Thyroid gland (tissue), 4 donors: ENCODE results near the gene RNF126. TPM values are rescaled to one million over a fixed set of nuclear protein-coding genes. Genes with fewer than 3 reads are reported as not detected.

ENCODE experiments used
- DNase-seq, 2 donors: peaks; one replicate each; pipeline ENCODE4 v3.0.0-alpha.2; 2019
- H3K27ac ChIP-seq, 3 donors: fragments of 200-600 bp; sonication (generic); 1 replicate in 2 of 3; 2 replicates in 1 of 3; pipeline ENCODE4 v1.5.1; 2016 to 2019; ENCODE audit warnings: mild to moderate bottlenecking in 1 of 3, moderate library complexity in 1 of 3
- H3K27me3 ChIP-seq: fragments of 200-600 bp; sonication (generic); one replicate; pipeline ENCODE4 v1.5.1; 2019
- H3K36me3 ChIP-seq, 2 donors: fragments of 200-600 bp; sonication (generic); one replicate each; pipeline ENCODE4 v1.5.1; 2016 to 2019
- H3K4me1 ChIP-seq, 2 donors: fragments of 200-600 bp; sonication (generic); one replicate each; pipeline ENCODE4 v1.5.1; 2017 to 2019
- H3K4me3 ChIP-seq, 3 donors: fragments of 200-600 bp; sonication (generic); replicated peaks in 1 of 3; 1 replicate in 2 of 3; 2 replicates in 1 of 3; pipeline ENCODE4 v1.5.1; 2016; ENCODE audit warnings: mild to moderate bottlenecking in 1 of 3
- H3K9me3 ChIP-seq: fragments of 200-600 bp; sonication (generic); one replicate; pipeline ENCODE4 v1.5.1; 2017
- POLR2A ChIP-seq, 2 donors: fragments of 450-650 bp; IDR thresholded peaks; one replicate each; pipeline ENCODE4 v1.6.1; 2017; ENCODE audit warnings: antibody characterized with exemption in 2 of 2, mild to moderate bottlenecking in 2 of 2, moderate library complexity in 1 of 2
- WGBS, 2 donors: methylation state at CpG; one replicate each; pipeline ENCODE4 v1.1.5; 2017; 5-methylcytosine and 5-hydroxymethylcytosine counted together
- intact Hi-C: fragments of 100-400 bp; cut with DNase I; formaldehyde crosslinking; loops from one replicate; pipeline ENCODE4 v1.15.1; 2023
- total RNA-seq, 4 donors: library from RNA; depleted of rRNA; stranded (reverse); fragments of >200 nt; gene quantifications; one replicate each; pipeline ENCODE4 v1.2.3, GENCODE V29; 2016
- TF ChIP-seq, protein P1 (sequence below), 6 experiments: fragments of 200-600 bp in 3 of 6; fragments of 450-650 bp in 3 of 6; sonication (generic) in 3 of 6; IDR thresholded peaks; one replicate each; pipeline ENCODE4 v1.5.1; 2016 to 2019; ENCODE audit warnings: antibody characterized with exemption in 6 of 6, mild to moderate bottlenecking in 2 of 6, inconsistent platforms in 1 of 6, moderate library complexity in 1 of 6

The RNF126 gene
- total RNA-seq, 4 donors from 2014 or later, result 41.4 to 55.5 (median 53.5) TPM

DNA sequence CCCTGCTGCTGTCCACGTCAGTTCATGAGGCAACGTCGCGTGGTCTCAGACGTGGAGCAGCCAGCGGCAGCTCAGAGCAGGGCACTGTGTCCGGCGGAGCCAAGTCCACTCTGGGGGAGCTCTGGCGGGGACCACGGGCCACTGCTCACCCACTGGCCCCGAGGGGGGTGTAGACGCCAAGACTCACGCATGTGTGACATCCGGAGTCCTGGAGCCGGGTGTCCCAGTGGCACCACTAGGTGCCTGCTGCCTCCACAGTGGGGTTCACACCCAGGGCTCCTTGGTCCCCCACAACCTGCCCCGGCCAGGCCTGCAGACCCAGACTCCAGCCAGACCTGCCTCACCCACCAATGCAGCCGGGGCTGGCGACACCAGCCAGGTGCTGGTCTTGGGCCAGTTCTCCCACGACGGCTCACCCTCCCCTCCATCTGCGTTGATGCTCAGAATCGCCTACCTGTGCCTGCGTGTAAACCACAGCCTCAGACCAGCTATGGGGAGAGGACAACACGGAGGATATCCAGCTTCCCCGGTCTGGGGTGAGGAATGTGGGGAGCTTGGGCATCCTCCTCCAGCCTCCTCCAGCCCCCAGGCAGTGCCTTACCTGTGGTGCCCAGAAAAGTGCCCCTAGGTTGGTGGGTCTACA, 19.8 kb upstream of the RNF126 start:
- no peak for DNase-seq
- 79 to 87% methylated on average over 13 of the region's 25 CpGs for WGBS, 2 donors

DNA sequence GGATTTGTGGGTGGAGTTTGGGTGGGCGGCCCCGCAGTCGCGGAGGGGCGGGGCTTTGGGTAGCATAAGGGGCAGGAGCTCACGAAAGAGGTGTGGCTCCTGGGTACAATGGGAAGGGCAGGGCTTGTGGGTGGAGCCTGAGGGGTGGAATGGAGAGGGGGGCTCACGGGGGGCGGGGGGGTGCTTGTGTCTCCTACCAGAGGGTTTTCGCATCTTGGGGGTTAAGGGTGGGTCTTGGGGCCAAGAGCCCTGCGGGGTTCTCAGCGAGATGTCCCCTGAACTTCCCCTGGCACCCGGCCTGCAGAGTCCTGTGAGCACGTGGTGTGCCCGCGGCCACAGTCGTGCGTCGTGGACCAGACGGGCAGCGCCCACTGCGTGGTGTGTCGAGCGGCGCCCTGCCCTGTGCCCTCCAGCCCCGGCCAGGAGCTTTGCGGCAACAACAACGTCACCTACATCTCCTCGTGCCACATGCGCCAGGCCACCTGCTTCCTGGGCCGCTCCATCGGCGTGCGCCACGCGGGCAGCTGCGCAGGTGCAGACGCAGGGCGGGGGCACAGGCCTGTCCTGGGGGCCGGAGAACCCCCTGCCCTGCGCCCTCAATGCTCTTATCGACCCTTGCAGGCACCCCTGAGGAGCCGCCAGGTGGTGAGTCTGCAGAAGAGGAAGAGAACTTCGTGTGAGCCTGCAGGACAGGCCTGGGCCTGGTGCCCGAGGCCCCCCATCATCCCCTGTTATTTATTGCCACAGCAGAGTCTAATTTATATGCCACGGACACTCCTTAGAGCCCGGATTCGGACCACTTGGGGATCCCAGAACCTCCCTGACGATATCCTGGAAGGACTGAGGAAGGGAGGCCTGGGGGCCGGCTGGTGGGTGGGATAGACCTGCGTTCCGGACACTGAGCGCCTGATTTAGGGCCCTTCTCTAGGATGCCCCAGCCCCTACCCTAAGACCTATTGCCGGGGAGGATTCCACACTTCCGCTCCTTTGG, 18.3 kb upstream of the RNF126 start:
- intact Hi-C loops, result no loop called here
- H3K4me3 ChIP-seq, result peak overlapping the region in 1 of 3 donors; percentile 87
- H3K27me3 ChIP-seq, result no peaks in the 10 kb centered on the region
- peaks cover 17 to 32% of the 10 kb centered on the region in 2 donors for H3K4me1 ChIP-seq
- no peaks in the 10 kb centered on the region for H3K9me3 ChIP-seq
- no peaks in the 10 kb centered on the region for H3K36me3 ChIP-seq
- peak overlapping the region in 1 of 3 donors; percentile 89 for H3K27ac ChIP-seq
- peak in 1 of 2 donors; percentile 78 for DNase-seq
- 67 to 75% methylated on average over 31 to 33 of the region's 54 CpGs for WGBS, 2 donors
- TF ChIP-seq POLR2A (IDR thresholded peaks at IDR 0.05), result no peak
- TF ChIP-seq, protein P1, sequence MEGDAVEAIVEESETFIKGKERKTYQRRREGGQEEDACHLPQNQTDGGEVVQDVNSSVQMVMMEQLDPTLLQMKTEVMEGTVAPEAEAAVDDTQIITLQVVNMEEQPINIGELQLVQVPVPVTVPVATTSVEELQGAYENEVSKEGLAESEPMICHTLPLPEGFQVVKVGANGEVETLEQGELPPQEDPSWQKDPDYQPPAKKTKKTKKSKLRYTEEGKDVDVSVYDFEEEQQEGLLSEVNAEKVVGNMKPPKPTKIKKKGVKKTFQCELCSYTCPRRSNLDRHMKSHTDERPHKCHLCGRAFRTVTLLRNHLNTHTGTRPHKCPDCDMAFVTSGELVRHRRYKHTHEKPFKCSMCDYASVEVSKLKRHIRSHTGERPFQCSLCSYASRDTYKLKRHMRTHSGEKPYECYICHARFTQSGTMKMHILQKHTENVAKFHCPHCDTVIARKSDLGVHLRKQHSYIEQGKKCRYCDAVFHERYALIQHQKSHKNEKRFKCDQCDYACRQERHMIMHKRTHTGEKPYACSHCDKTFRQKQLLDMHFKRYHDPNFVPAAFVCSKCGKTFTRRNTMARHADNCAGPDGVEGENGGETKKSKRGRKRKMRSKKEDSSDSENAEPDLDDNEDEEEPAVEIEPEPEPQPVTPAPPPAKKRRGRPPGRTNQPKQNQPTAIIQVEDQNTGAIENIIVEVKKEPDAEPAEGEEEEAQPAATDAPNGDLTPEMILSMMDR (IDR thresholded peaks at IDR 0.05), result no peak

More for the DNA sequence above, 19.8 kb upstream of the RNF126 start:
- Histone ChIP-seq H3K9me3 (no peaks in the 10 kb centered on the region), H3K27ac (no peak overlapping the region), H3K27me3 (no peaks in the 10 kb centered on the region), H3K36me3 (no peaks in the 10 kb centered on the region), H3K4me3 (no peak overlapping the region), H3K4me1 (peaks cover 10 to 17% of the 10 kb centered on the region in 2 donors)
- TF ChIP-seq, protein P1 (IDR thresholded peaks at IDR 0.05), result no peak
- TF ChIP-seq POLR2A (IDR thresholded peaks at IDR 0.05), result no peak
- intact Hi-C loops, result no loop called here

DNA sequence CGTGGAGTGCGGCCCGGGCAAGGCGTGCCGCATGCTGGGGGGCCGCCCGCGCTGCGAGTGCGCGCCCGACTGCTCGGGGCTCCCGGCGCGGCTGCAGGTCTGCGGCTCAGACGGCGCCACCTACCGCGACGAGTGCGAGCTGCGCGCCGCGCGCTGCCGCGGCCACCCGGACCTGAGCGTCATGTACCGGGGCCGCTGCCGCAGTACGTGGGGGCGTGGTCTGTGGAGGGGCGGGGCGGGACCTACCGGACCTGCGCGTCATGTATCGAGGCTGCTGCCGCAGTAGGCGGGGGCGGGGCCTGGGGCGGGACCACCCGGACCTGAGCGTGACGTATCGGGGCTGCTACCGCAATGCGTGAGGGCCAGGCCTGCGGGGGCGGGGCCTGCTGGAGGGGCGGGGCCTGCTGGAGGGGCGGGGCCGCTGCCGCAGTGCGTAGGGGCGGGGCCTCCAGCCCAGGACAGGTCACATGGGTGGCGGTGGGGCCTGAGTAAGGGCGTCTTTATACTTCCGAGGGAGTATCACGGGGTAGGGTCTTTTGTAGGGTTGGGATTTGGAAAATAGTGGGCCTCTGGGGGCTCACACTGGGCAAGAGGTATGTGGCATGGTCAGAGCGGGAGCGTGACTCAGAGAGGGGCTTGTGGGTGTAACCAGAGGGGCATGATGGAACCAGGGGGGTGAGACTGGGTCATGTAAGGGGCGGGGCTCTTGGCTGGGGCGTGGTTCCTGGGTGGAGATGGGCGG, 17.4 kb upstream of the RNF126 start:
- DNase-seq, result peak; percentile 99 to 100
- TF ChIP-seq, protein P1 (IDR thresholded peaks at IDR 0.05), result peak in 3 of 6 experiments; percentile 44 to 56 (median 48)
- peak; percentile 59 to 91 for TF ChIP-seq POLR2A (IDR thresholded peaks at IDR 0.05)
- H3K4me1 ChIP-seq, result peaks cover 17 to 38% of the 10 kb centered on the region in 2 donors
- no peaks in the 10 kb centered on the region for H3K27me3 ChIP-seq
- H3K27ac ChIP-seq, result peak overlapping the region; percentile 60 to 89 (median 65)
- WGBS, 2 donors, result 1 to 5% methylated on average over 8 to 12 of the region's 70 CpGs
- H3K4me3 ChIP-seq, result peak overlapping the region; percentile 47 to 87 (median 72)
- H3K9me3 ChIP-seq, result no peaks in the 10 kb centered on the region
- intact Hi-C loops, result no loop called here
- no peaks in the 10 kb centered on the region for H3K36me3 ChIP-seq

DNA sequence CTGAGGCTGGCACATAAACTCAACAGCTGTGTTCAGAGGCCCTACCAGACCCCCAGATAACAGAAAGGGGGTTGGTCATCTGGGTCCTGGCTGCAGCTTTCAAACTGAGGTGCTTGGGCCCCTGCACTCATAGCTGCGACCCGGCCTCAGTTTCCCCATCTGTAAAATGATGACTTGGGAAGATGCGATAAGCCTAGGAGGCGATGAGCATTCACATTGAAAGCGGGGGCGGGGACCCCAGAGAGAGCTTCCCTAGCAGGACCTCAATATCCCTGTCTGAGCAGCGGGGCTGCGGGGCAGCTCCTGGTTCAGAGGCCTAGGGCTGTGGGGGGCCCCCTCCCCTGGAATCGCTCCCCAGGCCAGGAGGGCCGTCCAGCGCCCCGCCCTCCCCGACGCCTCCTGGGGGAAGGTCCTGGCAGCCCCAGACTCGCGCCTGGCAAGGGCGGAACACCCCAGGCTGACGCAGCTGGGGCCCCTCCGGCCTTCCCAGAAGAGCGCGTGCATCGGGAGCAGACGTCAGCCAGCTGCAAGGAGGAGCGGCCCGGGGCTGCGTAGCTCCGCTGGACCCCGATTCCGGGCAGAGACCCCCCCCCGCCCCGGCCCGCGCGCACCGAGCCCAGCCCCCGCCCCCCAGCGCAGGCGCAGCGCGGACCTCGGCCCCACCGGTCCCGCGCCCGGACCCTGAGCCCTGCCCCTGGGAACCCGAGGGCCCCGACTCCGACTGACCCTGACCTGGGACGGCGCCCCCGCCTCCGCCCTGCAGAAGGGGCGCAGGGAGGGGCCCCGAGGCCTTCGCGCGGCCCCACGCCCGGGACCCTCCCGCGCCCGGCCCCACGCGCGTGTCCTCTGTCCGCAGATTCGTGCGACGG, 16.6 kb upstream of the RNF126 start:
- peak overlapping the region; percentile 60 to 89 (median 65) for H3K27ac ChIP-seq
- peaks cover 17 to 38% of the 10 kb centered on the region in 2 donors for H3K4me1 ChIP-seq
- no peaks in the 10 kb centered on the region for H3K27me3 ChIP-seq
- H3K36me3 ChIP-seq, result no peaks in the 10 kb centered on the region
- no peak for TF ChIP-seq POLR2A (IDR thresholded peaks at IDR 0.05)
- TF ChIP-seq, protein P1 (IDR thresholded peaks at IDR 0.05), result no peak
- peak; percentile 44 to 47 for DNase-seq
- no peaks in the 10 kb centered on the region for H3K9me3 ChIP-seq
- H3K4me3 ChIP-seq, result peak overlapping the region; percentile 47 to 87 (median 72)
- intact Hi-C loops, result no loop called here
- WGBS, 2 donors, result 31% methylated on average over 13 of the region's 69 CpGs; no CpG with 5 or more reads in 1 of the 2 donors
